Astrocyte of the cerebellum (primary cell): ENCODE results near the gene SEC22C.
A peak's percentile ranks its signal among the peaks of the same experiment; 100 is the strongest.

Source experiments
- DNase-seq: peaks from one replicate; pipeline ENCODE4 v3.0.0-alpha.2; 2011; ENCODE audit warnings: low read depth
- H3K4me3 ChIP-seq: 2 replicates; pipeline ENCODE4 v1.5.1; 2011; ENCODE audit warnings: mild to moderate bottlenecking, low read depth, low read length, moderate library complexity
- CTCF ChIP-seq: IDR thresholded peaks from 2 replicates; pipeline ENCODE4 v1.5.1; 2012; ENCODE audit warnings: low read length, low read depth, moderate library complexity, mild to moderate bottlenecking; ENCODE audit errors: missing control alignments
- in situ Hi-C: cut with HindIII; loops from 2 replicates; pipeline ENCODE4 v1.10.0; 2017; ENCODE audit warnings: low sequenced_read_pairs

SEC22C gene

GRCh38 chr3:42537350-42537749, 44.4 kb downstream of the SEC22C start:
- no peak for TF ChIP-seq CTCF
- in situ Hi-C loops: no loop called here
- H3K4me3 ChIP-seq: no peak overlapping the region
- DNase-seq: no peak

DNA sequence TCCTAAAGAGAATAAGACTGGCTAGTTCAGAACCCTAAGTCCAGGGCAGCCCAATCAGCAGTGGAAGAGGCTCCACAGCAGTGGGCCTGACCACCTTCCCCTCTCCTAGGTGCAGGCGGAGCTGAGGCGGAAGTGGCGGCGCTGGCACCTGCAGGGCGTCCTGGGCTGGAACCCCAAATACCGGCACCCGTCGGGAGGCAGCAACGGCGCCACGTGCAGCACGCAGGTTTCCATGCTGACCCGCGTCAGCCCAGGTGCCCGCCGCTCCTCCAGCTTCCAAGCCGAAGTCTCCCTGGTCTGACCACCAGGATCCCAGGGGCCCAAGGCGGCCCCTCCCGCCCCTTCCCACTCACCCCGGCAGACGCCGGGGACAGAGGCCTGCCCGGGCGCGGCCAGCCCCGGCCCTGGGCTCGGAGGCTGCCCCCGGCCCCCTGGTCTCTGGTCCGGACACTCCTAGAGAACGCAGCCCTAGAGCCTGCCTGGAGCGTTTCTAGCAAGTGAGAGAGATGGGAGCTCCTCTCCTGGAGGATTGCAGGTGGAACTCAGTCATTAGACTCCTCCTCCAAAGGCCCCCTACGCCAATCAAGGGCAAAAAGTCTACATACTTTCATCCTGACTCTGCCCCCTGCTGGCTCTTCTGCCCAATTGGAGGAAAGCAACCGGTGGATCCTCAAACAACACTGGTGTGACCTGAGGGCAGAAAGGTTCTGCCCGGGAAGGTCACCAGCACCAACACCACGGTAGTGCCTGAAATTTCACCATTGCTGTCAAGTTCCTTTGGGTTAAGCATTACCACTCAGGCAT, 45.6 kb downstream of the SEC22C start:
- in situ Hi-C loops: no loop called here
- TF ChIP-seq CTCF: peak; percentile 33
- H3K4me3 ChIP-seq: no peak overlapping the region
- DNase-seq: no peak

DNA sequence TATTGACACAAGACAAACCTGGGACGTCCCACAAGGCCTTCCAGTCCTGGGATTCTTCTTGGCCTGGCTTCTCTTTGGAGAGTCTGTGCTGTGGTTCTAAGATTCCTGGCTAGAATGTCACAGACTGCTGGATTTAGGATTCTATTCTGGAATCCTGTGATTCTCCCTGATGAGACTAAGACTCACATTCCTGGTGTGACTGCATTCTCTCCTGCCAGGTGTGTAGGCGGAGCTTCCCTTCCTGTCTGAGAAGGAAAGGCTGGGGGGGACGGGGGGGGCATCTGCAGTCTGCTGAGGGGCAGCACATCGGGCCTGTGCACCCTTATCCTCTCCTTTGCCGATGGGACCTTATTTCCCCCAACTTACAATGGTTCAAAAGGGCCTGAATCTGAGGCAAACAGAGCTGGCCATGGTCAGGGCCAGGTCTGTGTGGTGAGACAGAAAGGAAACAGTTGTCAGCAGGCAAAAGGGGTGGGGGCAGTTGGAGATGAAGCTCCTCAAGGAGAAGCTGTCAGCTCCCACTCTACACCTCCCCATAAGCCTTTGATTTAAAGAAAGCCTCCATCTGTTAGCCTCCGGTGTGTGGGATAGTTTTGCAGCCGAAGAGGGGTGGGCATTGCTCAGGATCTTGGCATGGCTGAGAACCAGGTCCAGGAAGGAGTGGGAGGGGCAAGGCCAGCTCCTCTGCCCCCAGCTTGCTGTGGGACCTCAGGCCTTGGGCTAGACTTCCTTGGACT, 48.4 kb downstream of the SEC22C start:
- in situ Hi-C loops: no loop called here
- no peak for TF ChIP-seq CTCF
- no peak for DNase-seq
- no peak overlapping the region for H3K4me3 ChIP-seq

GRCh38 chr3:42532229-42532628, 49.5 kb downstream of the SEC22C start:
- no peak overlapping the region for H3K4me3 ChIP-seq
- DNase-seq: no peak
- in situ Hi-C loops: no loop called here
- TF ChIP-seq CTCF: no peak

DNA sequence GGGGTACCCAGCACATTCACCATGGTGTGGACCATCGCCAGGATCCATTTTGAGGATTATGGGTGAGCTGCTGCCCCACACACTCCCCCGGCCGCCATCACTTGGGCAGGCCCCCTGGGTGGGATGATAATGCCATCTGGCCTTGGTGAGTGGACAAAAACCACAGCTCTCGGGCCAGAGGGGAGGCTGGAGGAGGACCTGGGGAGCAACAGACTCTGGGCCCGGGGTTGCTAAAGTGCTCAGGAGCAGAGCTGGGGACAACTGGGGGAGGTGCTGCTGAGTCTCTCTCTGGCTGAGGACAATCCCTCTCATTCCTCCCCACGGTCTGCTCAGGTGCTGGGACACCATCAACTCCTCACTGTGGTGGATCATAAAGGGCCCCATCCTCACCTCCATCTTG, 50.3 kb downstream of the SEC22C start:
- no peak overlapping the region for H3K4me3 ChIP-seq
- DNase-seq: no peak
- TF ChIP-seq CTCF: no peak
- in situ Hi-C loops: no loop called here

GRCh38 chr3:42530073-42530472, 51.7 kb downstream of the SEC22C start:
- H3K4me3 ChIP-seq: no peak overlapping the region
- no peak for DNase-seq
- TF ChIP-seq CTCF: no peak
- in situ Hi-C loops: no loop called here
